Measurements from ENCODE around the gene BIRC6. TPM values are rescaled to one million over a fixed set of nuclear protein-coding genes. Genes with fewer than 3 reads are reported as not detected.
"Not testable (repeated sequence)": the region's sequence is repeated elsewhere in the genome, so short reads cannot be mapped to it uniquely, and the experiment has no call there.

BIRC6 gene
- total RNA-seq, 4 donors from 2014 or later = 142 to 268 (median 218) TPM

DNA sequence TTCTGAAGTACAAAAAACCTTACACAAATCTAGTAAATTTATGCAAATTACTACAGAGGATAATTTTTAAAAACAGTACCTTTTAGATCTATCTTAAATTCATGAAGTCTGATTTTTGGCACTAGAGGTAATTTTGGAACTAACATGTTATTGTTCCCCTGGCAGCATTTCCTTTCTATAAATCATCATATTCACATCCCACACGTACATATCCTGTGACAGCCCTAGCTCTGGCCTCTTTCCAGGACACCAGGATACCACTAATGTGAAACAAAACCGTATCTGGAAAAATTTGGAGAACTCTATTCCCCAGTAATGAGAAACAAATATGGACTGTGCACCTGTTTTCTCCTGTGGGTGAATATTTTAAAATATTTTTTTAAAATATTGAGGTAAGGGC is 14.0 kb upstream of the BIRC6 start:
- no peaks in the 10 kb centered on the region for H3K36me3 ChIP-seq
- WGBS, 2 donors = 61 to 73% methylated on average over 2 of the region's 2 CpGs

DNA sequence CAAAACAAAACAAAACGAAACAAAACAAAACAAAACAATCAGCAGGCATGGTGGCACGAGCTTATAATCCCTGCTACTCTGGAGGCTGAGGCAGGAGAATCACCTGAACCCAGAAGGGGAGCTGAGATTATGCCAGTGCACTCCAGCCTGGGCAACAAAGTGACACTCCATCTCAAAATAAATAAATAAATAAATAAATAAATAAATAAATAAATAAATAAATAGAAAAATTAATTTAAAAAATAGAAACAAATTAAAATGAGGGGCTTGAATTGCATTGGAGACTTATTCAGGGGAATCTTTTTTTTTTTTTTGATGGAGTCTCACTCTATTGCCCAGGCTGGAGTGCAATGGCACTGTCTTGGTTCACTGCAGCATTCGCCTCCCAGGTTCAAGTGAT is 6.0 kb upstream of the BIRC6 start:
- intact Hi-C loops (cut with DNase I) = loop anchor here (10.0 kb wide), 1 partner anchor 76 kb away; the partner anchor contains the start of gene YIPF4

More for the DNA sequence above, 14.0 kb upstream of the BIRC6 start:
- Histone ChIP-seq H3K27me3 (no peaks in the 10 kb centered on the region), H3K4me1 (no peaks in the 10 kb centered on the region), H3K9me3 (no peaks in the 10 kb centered on the region), H3K4me3 (replicated peaks in 1 of 3) (no peak overlapping the region), H3K27ac (no peak overlapping the region)
- TF ChIP-seq POLR2A (IDR thresholded peaks at IDR 0.05) = no peak
- TF ChIP-seq, protein P1, sequence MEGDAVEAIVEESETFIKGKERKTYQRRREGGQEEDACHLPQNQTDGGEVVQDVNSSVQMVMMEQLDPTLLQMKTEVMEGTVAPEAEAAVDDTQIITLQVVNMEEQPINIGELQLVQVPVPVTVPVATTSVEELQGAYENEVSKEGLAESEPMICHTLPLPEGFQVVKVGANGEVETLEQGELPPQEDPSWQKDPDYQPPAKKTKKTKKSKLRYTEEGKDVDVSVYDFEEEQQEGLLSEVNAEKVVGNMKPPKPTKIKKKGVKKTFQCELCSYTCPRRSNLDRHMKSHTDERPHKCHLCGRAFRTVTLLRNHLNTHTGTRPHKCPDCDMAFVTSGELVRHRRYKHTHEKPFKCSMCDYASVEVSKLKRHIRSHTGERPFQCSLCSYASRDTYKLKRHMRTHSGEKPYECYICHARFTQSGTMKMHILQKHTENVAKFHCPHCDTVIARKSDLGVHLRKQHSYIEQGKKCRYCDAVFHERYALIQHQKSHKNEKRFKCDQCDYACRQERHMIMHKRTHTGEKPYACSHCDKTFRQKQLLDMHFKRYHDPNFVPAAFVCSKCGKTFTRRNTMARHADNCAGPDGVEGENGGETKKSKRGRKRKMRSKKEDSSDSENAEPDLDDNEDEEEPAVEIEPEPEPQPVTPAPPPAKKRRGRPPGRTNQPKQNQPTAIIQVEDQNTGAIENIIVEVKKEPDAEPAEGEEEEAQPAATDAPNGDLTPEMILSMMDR (IDR thresholded peaks at IDR 0.05) = no peak
- no peak for DNase-seq
- intact Hi-C loops (cut with DNase I) = no loop called here

DNA sequence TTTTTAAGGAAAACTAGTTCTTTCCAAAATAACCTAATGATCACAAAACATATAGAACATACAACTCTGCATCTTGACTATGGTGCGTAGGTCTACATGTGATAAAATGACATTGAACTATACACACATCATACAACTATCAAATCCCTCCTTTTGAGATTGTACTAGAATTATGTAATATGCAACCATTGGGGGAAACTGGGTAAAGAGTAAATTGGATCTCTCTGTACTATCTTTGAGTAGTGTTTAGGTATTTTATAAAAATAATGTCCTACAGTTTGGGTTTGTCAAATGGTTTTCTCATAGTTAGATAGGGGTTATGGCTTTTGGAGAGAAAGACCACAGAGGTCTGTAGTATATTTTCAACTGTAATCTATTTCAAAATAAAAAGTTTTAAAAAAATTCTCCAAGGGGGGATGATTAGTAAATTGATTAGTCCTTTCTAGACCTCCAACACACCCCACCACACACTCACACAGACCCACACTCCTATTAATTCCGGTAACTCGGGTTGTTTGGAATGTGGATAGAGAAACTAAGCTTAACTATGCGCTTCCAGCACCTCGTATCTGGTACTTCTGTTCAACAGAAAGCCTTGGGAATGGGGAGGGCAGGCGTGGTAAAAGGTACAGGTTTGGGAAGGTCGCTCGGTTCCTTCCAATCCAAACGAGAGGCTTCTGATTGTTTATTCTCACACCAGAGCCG is 695 bp upstream of the BIRC6 start:
- 10 to 11% methylated on average over 10 of the region's 10 CpGs for WGBS, 2 donors
- H3K4me3 ChIP-seq (replicated peaks in 1 of 3) = peak overlapping the region; percentile 43 to 100 (median 51)
- DNase-seq = no peak
- intact Hi-C loops (cut with DNase I) = loop anchor here (5.0 to 10.0 kb wide), 2 partner anchors 81 to 189 kb away; partner anchors contain the start of genes SLC30A6 and YIPF4
- H3K27ac ChIP-seq = peak overlapping the region; percentile 80 to 96 (median 94)
- H3K4me1 ChIP-seq = peaks cover 21 to 24% of the 10 kb centered on the region in 2 donors
- no peaks in the 10 kb centered on the region for H3K36me3 ChIP-seq
- no peaks in the 10 kb centered on the region for H3K9me3 ChIP-seq
- TF ChIP-seq POLR2A (IDR thresholded peaks at IDR 0.05) = no peak
- TF ChIP-seq, protein P1 (IDR thresholded peaks at IDR 0.05) = no peak
- H3K27me3 ChIP-seq = no peaks in the 10 kb centered on the region

More for the DNA sequence above, 6.0 kb upstream of the BIRC6 start:
- DNase-seq; H3K36me3 ChIP-seq; H3K27me3 ChIP-seq; H3K4me3 ChIP-seq (replicated peaks in 1 of 3); H3K4me1 ChIP-seq; H3K27ac ChIP-seq; H3K9me3 ChIP-seq: not testable (repeated sequence)
- WGBS, 2 donors = 88 to 90% methylated on average over 3 of the region's 3 CpGs

DNA sequence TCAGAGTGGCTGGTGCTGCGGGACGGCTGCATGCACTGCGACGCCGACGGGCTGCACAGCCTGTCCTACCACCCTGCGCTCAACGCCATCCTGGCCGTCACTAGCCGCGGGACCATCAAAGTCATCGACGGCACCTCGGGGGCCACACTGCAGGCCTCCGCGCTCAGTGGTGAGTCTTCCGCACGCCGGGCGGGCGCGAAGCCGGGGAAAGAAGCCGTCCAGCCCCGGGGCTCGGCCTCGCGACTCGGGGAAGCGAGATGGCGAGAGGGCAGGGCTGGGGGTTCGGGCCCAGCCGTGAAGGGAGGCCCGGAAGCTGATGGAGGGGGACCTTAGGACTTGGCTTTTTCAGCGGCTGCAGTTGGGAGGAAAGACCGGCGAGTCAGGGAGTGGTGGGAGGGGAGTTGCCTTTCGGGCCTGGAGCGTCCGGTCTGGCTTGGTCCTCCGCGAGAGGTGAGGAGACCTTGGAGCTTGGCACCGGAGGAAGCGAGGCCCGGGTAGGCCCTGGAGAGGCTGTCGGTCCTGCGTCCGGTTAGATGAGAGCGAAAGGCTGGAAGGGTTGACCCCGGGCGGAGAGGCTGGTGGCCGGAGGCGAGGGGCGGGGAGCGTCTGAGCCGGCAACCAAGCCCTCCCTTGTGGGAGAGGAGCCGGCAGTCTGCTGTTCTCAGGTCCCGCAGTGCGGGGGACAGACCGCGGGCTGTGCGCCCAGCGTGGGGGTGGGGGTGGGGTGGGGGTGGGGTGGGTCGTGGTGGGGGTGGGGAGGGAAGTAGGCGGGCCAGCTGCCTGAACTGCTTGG is 691 bp downstream of the BIRC6 start:
- intact Hi-C loops (cut with DNase I) = loop anchor here (5.0 to 10.0 kb wide), 2 partner anchors 83 to 190 kb away; partner anchors contain the start of genes SLC30A6 and YIPF4
- Histone ChIP-seq H3K9me3 (no peaks in the 10 kb centered on the region), H3K36me3 (no peaks in the 10 kb centered on the region), H3K4me1 (peaks cover 21 to 24% of the 10 kb centered on the region in 2 donors), H3K27ac (peak overlapping the region; percentile 88 to 96 (median 92)), H3K27me3 (no peaks in the 10 kb centered on the region), H3K4me3 (replicated peaks in 1 of 3) (peak overlapping the region; percentile 71 to 100 (median 88))
- TF ChIP-seq, protein P1 (IDR thresholded peaks at IDR 0.05) = no peak
- TF ChIP-seq POLR2A (IDR thresholded peaks at IDR 0.05) = peak in 1 of 2 donors; percentile 1
- peak; percentile 46 to 47 for DNase-seq
- WGBS, 2 donors = 0% methylated on average over 9 to 20 of the region's 65 CpGs

DNA sequence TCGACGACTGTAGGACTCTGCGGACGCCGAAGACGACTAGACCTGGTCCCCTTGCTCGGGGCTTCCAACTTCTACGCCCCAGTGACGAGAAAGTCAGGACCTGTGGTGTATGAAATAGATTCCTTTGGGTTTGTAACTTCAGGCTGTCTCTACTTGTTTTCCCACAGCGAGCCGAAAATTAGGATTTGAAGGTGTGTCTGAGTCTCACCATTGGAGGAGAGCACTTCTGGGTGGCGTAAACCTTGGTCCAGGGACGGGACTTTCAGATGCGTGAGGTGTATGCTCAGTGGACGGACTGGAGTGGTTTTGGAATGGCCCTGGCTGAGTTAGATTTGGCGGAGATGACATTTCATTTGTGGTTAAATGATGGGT is 1.3 kb downstream of the BIRC6 start:
- Histone ChIP-seq H3K27ac (peak overlapping the region in 2 of 3 donors; percentile 92 to 96), H3K4me1 (peaks cover 21 to 24% of the 10 kb centered on the region in 2 donors), H3K4me3 (replicated peaks in 1 of 3) (peak overlapping the region in 1 of 3 donors; percentile 100), H3K27me3 (no peaks in the 10 kb centered on the region), H3K9me3 (no peaks in the 10 kb centered on the region), H3K36me3 (no peaks in the 10 kb centered on the region)
- DNase-seq = peak in 1 of 2 donors; percentile 43
- intact Hi-C loops (cut with DNase I) = loop anchor here (5.0 to 10.0 kb wide), 2 partner anchors 83 to 191 kb away; partner anchors contain the start of genes SLC30A6 and YIPF4
- no peak for TF ChIP-seq POLR2A (IDR thresholded peaks at IDR 0.05)
- TF ChIP-seq, protein P1 (IDR thresholded peaks at IDR 0.05) = no peak
- whole genome bisulfite sequencing, 2 donors = 4 to 5% methylated on average over 8 to 16 of the region's 16 CpGs
